Astrocyte (in vitro differentiated cells and primary cell): ENCODE results near the gene SMARCC2. TPM values are rescaled to one million over a fixed set of nuclear protein-coding genes. Genes with fewer than 3 reads are reported as not detected.

Source experiments
- DNase-seq: peaks from one replicate; pipeline ENCODE4 v3.0.0-alpha.2; 2010; ENCODE audit warnings: low read depth
- FAIRE-seq: peaks from 2 replicates; lab custom pipeline; 2011; peaks lifted over from hg19 to GRCh38; lab: Jason Lieb, UNC
- H2AFZ ChIP-seq: 2 replicates; pipeline ENCODE4 v1.6.0; 2012; ENCODE audit warnings: low read depth, low read length, inconsistent platforms
- H3K27ac ChIP-seq: 2 replicates; pipeline ENCODE4 v1.5.1; 2011; ENCODE audit warnings: low read depth, low read length, inconsistent platforms
- H3K27me3 ChIP-seq: 2 replicates; pipeline ENCODE4 v1.6.0; 2011; ENCODE audit warnings: low read length, inconsistent platforms; ENCODE audit not compliant: insufficient read depth
- H3K36me3 ChIP-seq: 2 replicates; pipeline ENCODE4 v1.5.1; 2011; ENCODE audit warnings: low read length, inconsistent platforms; ENCODE audit not compliant: insufficient read depth
- H3K4me1 ChIP-seq: 2 replicates; pipeline ENCODE4 v1.5.1; 2011; ENCODE audit warnings: low read length, inconsistent platforms; ENCODE audit not compliant: insufficient read depth
- H3K4me2 ChIP-seq: 2 replicates; pipeline ENCODE4 v1.6.0; 2012; ENCODE audit warnings: low read length, inconsistent platforms
- H3K4me3 ChIP-seq: 2 replicates; pipeline ENCODE4 v1.5.1; 2011; ENCODE audit warnings: low read depth, mild to moderate bottlenecking, low read length, inconsistent platforms; ENCODE audit not compliant: insufficient read depth
- H3K79me2 ChIP-seq: 2 replicates; pipeline ENCODE4 v1.6.0; 2012; ENCODE audit warnings: mild to moderate bottlenecking, low read length, inconsistent platforms; ENCODE audit not compliant: insufficient read depth
- H3K9ac ChIP-seq: 2 replicates; pipeline ENCODE4 v1.6.0; 2012; ENCODE audit warnings: mild to moderate bottlenecking, low read length, inconsistent platforms
- H3K9me3 ChIP-seq: 2 replicates; pipeline ENCODE4 v1.5.1; 2012; ENCODE audit warnings: low read depth, mild to moderate bottlenecking, low read length, inconsistent platforms; ENCODE audit not compliant: insufficient read depth
- H4K20me1 ChIP-seq: 2 replicates; pipeline ENCODE4 v1.6.0; 2012; ENCODE audit warnings: low read length, inconsistent platforms; ENCODE audit not compliant: insufficient read depth
- H3K27ac Mint-ChIP-seq: one replicate; pipeline ENCODE4 v1.8.0; 2021; ENCODE audit warnings: mild to moderate bottlenecking, mixed read lengths; ENCODE audit not compliant: unreplicated experiment
- H3K27me3 Mint-ChIP-seq: one replicate; pipeline ENCODE4 v1.8.0; 2021; ENCODE audit warnings: low read depth, mixed read lengths; ENCODE audit not compliant: unreplicated experiment
- H3K36me3 Mint-ChIP-seq: one replicate; pipeline ENCODE4 v1.8.0; 2021; ENCODE audit warnings: low read depth, mixed read lengths; ENCODE audit not compliant: unreplicated experiment
- H3K4me1 Mint-ChIP-seq: one replicate; pipeline ENCODE4 v1.8.0; 2021; ENCODE audit warnings: low read depth, mixed read lengths; ENCODE audit not compliant: unreplicated experiment
- H3K4me3 Mint-ChIP-seq: one replicate; pipeline ENCODE4 v1.8.0; 2021; ENCODE audit warnings: mild to moderate bottlenecking, moderate library complexity, mixed read lengths; ENCODE audit not compliant: unreplicated experiment
- H3K9me3 Mint-ChIP-seq: one replicate; pipeline ENCODE4 v1.8.0; 2021; ENCODE audit warnings: mild to moderate bottlenecking, mixed read lengths; ENCODE audit not compliant: unreplicated experiment
- EZH2 ChIP-seq: IDR thresholded peaks from 2 replicates; pipeline ENCODE4 v1.6.1; 2012; ENCODE audit warnings: mild to moderate bottlenecking, low read length, inconsistent platforms; ENCODE audit not compliant: insufficient read depth
- total RNA-seq: library from RNA; stranded (reverse); gene quantifications from 2 replicates; pipeline ENCODE4 v1.2.1, GENCODE V29; 2021
- TF ChIP-seq, protein P1 (sequence below): IDR thresholded peaks from 2 replicates; pipeline ENCODE4 v1.5.1; 2011; ENCODE audit warnings: low read depth, mild to moderate bottlenecking, inconsistent platforms, low read length, moderate library complexity; ENCODE audit not compliant: insufficient read depth

The SMARCC2 gene
- total RNA-seq, 1 donor from 2014 or later = 57.6 TPM

DNA sequence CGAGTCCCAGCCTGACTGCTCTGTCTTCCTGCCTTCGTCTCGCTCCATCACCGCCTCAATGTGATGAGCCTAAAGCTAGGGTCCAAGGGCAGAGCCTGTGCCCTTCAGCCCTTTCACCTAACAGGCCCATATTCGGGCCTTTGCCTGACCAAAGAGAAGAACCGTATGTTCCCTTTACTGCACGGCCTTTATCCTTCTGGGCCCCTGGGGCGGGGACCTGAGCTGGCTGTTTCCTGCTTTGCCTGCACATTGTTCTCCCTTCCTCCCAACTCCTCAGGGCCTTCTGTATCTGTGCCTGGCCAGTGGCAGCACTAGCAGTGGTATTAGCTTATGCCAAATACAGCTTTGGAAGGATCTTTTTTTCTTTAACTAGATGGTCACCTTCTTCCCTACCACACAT is 45.4 kb downstream of the SMARCC2 start:
- Mint-ChIP-seq H3K27me3 (no peaks in the 10 kb centered on the region), H3K36me3 (peaks cover 41% of the 10 kb centered on the region), H3K4me1 (peaks cover 5% of the 10 kb centered on the region), H3K27ac (no peak overlapping the region), H3K4me3 (peak overlapping the region; percentile 50), H3K9me3 (peaks cover 4% of the 10 kb centered on the region)
- Histone ChIP-seq H3K27me3 (no peaks in the 10 kb centered on the region), H3K36me3 (peaks cover 43% of the 10 kb centered on the region), H3K9me3 (no peaks in the 10 kb centered on the region), H3K79me2 (no peaks in the 10 kb centered on the region), H3K4me1 (no peaks in the 10 kb centered on the region), H3K4me3 (no peak overlapping the region), H3K4me2 (no peak overlapping the region), H4K20me1 (no peaks in the 10 kb centered on the region), H3K27ac (no peak overlapping the region), H3K9ac (no peak overlapping the region), H2AFZ (no peak overlapping the region)
- no peak for DNase-seq
- TF ChIP-seq, protein P1, sequence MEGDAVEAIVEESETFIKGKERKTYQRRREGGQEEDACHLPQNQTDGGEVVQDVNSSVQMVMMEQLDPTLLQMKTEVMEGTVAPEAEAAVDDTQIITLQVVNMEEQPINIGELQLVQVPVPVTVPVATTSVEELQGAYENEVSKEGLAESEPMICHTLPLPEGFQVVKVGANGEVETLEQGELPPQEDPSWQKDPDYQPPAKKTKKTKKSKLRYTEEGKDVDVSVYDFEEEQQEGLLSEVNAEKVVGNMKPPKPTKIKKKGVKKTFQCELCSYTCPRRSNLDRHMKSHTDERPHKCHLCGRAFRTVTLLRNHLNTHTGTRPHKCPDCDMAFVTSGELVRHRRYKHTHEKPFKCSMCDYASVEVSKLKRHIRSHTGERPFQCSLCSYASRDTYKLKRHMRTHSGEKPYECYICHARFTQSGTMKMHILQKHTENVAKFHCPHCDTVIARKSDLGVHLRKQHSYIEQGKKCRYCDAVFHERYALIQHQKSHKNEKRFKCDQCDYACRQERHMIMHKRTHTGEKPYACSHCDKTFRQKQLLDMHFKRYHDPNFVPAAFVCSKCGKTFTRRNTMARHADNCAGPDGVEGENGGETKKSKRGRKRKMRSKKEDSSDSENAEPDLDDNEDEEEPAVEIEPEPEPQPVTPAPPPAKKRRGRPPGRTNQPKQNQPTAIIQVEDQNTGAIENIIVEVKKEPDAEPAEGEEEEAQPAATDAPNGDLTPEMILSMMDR = no peak
- no peak for TF ChIP-seq EZH2
- no peak for FAIRE-seq

- Histone ChIP-seq H3K9me3 (no peaks in the 10 kb centered on the region), H3K27ac (no peak overlapping the region), H3K9ac (no peak overlapping the region), H3K4me3 (no peak overlapping the region), H2AFZ (no peak overlapping the region), H3K79me2 (no peaks in the 10 kb centered on the region), H3K36me3 (peaks cover 47% of the 10 kb centered on the region), H3K27me3 (no peaks in the 10 kb centered on the region), H3K4me1 (no peaks in the 10 kb centered on the region), H3K4me2 (no peak overlapping the region), H4K20me1 (no peaks in the 10 kb centered on the region)
- DNase-seq (no peak), FAIRE-seq (no peak)
- Mint-ChIP-seq H3K9me3 (peaks cover 4% of the 10 kb centered on the region), H3K36me3 (peaks cover 48% of the 10 kb centered on the region), H3K27me3 (no peaks in the 10 kb centered on the region), H3K27ac (peak overlapping the region; percentile 12), H3K4me3 (peak overlapping the region; percentile 50), H3K4me1 (peaks cover 5% of the 10 kb centered on the region)
- TF ChIP-seq, protein P1 = no peak
- no peak for TF ChIP-seq EZH2
Measured at GRCh38 chr12:56143217-56143616, 46.1 kb downstream of the SMARCC2 start.

DNA sequence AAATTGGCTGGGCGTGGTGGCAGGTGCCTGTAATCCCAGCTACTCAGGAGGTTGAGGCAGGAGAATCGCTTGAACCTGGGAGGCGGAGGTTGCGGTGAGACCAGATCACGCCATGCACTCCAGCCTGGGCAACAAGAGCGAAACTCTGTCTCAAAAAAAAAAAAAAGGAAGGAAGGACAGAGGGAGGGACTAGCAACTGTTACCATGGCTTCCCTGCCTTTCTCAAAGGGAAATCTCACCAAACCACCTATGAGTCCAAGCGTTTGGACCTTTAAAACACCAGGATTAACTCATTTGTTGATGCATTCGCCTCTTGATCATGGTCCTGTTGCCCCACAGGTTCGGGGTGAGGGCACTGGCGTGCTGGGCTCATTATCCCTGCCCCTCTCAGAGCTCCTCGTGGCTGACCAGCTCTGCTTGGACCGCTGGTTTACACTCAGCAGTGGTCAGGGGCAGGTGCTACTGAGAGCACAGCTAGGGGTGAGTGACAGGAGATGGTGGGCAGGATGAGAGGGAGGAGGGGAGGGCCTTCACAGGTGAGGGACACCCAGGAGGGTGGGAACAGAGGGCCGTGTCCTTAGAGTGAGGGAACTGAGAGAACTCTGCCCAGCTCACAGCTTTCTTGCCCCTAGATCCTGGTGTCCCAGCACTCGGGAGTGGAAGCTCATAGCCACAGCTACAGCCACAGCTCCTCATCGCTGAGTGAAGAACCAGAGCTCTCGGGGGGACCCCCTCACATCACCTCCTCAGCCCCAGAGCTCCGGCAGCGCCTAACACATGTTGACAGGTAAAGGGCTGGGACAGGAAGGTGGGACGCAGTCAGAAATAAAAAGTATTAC is 47.1 kb downstream of the SMARCC2 start:
- H3K36me3 ChIP-seq = peaks cover 54% of the 10 kb centered on the region

More for the DNA sequence above, 47.1 kb downstream of the SMARCC2 start:
- Histone ChIP-seq H3K27me3 (no peaks in the 10 kb centered on the region), H3K9ac (no peak overlapping the region), H3K4me1 (no peaks in the 10 kb centered on the region), H3K27ac (no peak overlapping the region), H3K4me3 (no peak overlapping the region), H3K79me2 (no peaks in the 10 kb centered on the region), H2AFZ (no peak overlapping the region), H3K4me2 (no peak overlapping the region), H3K9me3 (no peaks in the 10 kb centered on the region), H4K20me1 (no peaks in the 10 kb centered on the region)
- no peak overlapping the region for H3K4me3 Mint-ChIP-seq
- FAIRE-seq = no peak
- H3K9me3 Mint-ChIP-seq = peaks cover 4% of the 10 kb centered on the region
- TF ChIP-seq EZH2 = no peak
- TF ChIP-seq, protein P1 = no peak
- H3K27me3 Mint-ChIP-seq = no peaks in the 10 kb centered on the region
- no peak overlapping the region for H3K27ac Mint-ChIP-seq
- no peak for DNase-seq
- H3K36me3 Mint-ChIP-seq = peaks cover 57% of the 10 kb centered on the region
- H3K4me1 Mint-ChIP-seq = peaks cover 5% of the 10 kb centered on the region
